Neural progenitor cell (in vitro differentiated cells): ENCODE results near the gene HMCN1. TPM values are rescaled to one million over a fixed set of nuclear protein-coding genes. Genes with fewer than 3 reads are reported as not detected.

ENCODE experiments used
- DNase-seq: peaks from one replicate; pipeline ENCODE4 v3.0.0-alpha.2; 2016; ENCODE audit warnings: low spot score
- H2AFZ ChIP-seq: fragments of 200-600 bp; sonication (generic); replicated peaks from 2 replicates; pipeline ENCODE4 v1.6.1; 2016; ENCODE audit warnings: antibody characterized with exemption
- H3F3A ChIP-seq: fragments of 200-600 bp; sonication (generic); 2 replicates; pipeline ENCODE4 v1.6.1; 2016; ENCODE audit warnings: antibody characterized with exemption, low read depth
- H3K27ac ChIP-seq: fragments of 200-600 bp; sonication (generic); 2 replicates; pipeline ENCODE4 v1.5.1; 2016; ENCODE audit warnings: mild to moderate bottlenecking
- H3K27me3 ChIP-seq: fragments of 200-600 bp; sonication (generic); 2 replicates; pipeline ENCODE4 v1.6.1; 2016; ENCODE audit warnings: mild to moderate bottlenecking, moderate library complexity
- H3K36me3 ChIP-seq: fragments of 200-600 bp; sonication (generic); 2 replicates; pipeline ENCODE4 v1.5.1; 2016
- H3K4me1 ChIP-seq: fragments of 200-600 bp; sonication (generic); 2 replicates; pipeline ENCODE4 v1.6.1; 2016; ENCODE audit warnings: mixed run types
- H3K4me2 ChIP-seq: fragments of 200-600 bp; sonication (generic); 2 replicates; pipeline ENCODE4 v1.6.1; 2016
- H3K4me3 ChIP-seq: fragments of 200-600 bp; sonication (generic); 2 replicates; pipeline ENCODE4 v1.5.1; 2016
- H3K79me2 ChIP-seq: fragments of 200-600 bp; sonication (generic); 2 replicates; pipeline ENCODE4 v1.6.1; 2016; ENCODE audit warnings: low read depth
- H3K9ac ChIP-seq: fragments of 200-600 bp; sonication (generic); 2 replicates; pipeline ENCODE4 v1.6.1; 2016
- H3K9me3 ChIP-seq: fragments of 200-600 bp; sonication (generic); 2 replicates; pipeline ENCODE4 v1.5.1; 2016; ENCODE audit warnings: low read depth
- H4K20me1 ChIP-seq: fragments of 200-600 bp; sonication (generic); 2 replicates; pipeline ENCODE4 v1.6.1; 2016; ENCODE audit warnings: low read depth
- H3K27ac Mint-ChIP-seq: 3 replicates; pipeline ENCODE4 v1.8.0; 2021; ENCODE audit warnings: mixed read lengths
- H3K27me3 Mint-ChIP-seq: 2 replicates; pipeline ENCODE4 v1.8.0; 2022; ENCODE audit warnings: low read depth, mild to moderate bottlenecking, inconsistent platforms, moderate library complexity, mixed read lengths; ENCODE audit not compliant: insufficient read depth
- H3K36me3 Mint-ChIP-seq: 3 replicates; pipeline ENCODE4 v1.8.0; 2021; ENCODE audit warnings: mixed read lengths
- H3K4me1 Mint-ChIP-seq: 3 replicates; pipeline ENCODE4 v1.8.0; 2021; ENCODE audit warnings: mixed read lengths
- H3K4me3 Mint-ChIP-seq: 3 replicates; pipeline ENCODE4 v1.8.0; 2021; ENCODE audit warnings: mild to moderate bottlenecking, moderate library complexity, mixed read lengths
- H3K9me3 Mint-ChIP-seq: 3 replicates; pipeline ENCODE4 v1.8.0; 2020; ENCODE audit warnings: mixed read lengths
- EZH2 ChIP-seq: fragments of 200-600 bp; sonication (generic); IDR thresholded peaks from 2 replicates; pipeline ENCODE4 v1.6.1; 2017; ENCODE audit warnings: antibody characterized with exemption, mild to moderate bottlenecking, moderate library complexity
- EZH2phosphoT487 ChIP-seq: fragments of 200-600 bp; sonication (generic); IDR thresholded peaks from 2 replicates; pipeline ENCODE4 v1.6.1; 2017; ENCODE audit warnings: antibody characterized with exemption
- total RNA-seq: library from RNA; depleted of rRNA; stranded (reverse); fragments of >200 nt; gene quantifications from 2 replicates; pipeline ENCODE4 v1.2.3, GENCODE V29; 2015; ENCODE audit warnings: low replicate concordance
- TF ChIP-seq, protein P1 (sequence below): fragments of 200-600 bp; sonication (generic); IDR thresholded peaks from 2 replicates; pipeline ENCODE4 v1.5.1; 2017; ENCODE audit warnings: antibody characterized with exemption, mild to moderate bottlenecking

HMCN1 gene
- total RNA-seq, 1 donor from 2014 or later = 26.4 TPM

DNA sequence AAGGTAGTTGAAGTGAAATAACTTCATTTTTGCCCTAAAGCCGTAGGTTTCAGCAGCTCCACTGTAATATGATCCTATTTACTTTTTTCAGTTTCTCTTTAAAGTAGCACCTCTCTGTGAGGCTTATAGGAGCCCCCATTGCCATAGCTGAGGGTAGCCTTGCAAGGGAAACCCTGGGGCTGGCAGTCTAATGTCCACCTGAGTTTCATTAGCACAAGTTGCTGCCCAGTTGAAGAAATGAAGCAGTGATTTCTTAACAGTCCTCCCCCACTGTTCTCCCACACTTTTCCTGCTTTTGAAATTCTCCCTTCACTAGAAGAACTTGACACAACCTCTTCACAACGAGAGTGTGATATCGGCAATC lies 1.5 kb downstream of the HMCN1 start:
- Mint-ChIP-seq H3K36me3 (peaks cover 4% of the 10 kb centered on the region), H3K4me3 (peak overlapping the region; percentile 88), H3K4me1 (peaks cover 20% of the 10 kb centered on the region), H3K27ac (no peak overlapping the region), H3K9me3 (peaks cover 11% of the 10 kb centered on the region), H3K27me3 (peaks cover 8% of the 10 kb centered on the region)
- Histone ChIP-seq H3K4me3 (peak overlapping the region; percentile 72), H2AFZ (peak overlapping the region; percentile 93), H3F3A (peaks cover 27% of the 10 kb centered on the region), H3K79me2 (no peaks in the 10 kb centered on the region), H3K27ac (no peak overlapping the region), H3K9ac (no peak overlapping the region), H3K27me3 (no peaks in the 10 kb centered on the region), H3K9me3 (no peaks in the 10 kb centered on the region), H3K4me1 (peaks cover 11% of the 10 kb centered on the region), H3K4me2 (peak overlapping the region; percentile 88), H3K36me3 (no peaks in the 10 kb centered on the region), H4K20me1 (no peaks in the 10 kb centered on the region)
- DNase-seq = no peak
- TF ChIP-seq EZH2 (no peak), EZH2phosphoT487 (no peak)
- TF ChIP-seq, protein P1, sequence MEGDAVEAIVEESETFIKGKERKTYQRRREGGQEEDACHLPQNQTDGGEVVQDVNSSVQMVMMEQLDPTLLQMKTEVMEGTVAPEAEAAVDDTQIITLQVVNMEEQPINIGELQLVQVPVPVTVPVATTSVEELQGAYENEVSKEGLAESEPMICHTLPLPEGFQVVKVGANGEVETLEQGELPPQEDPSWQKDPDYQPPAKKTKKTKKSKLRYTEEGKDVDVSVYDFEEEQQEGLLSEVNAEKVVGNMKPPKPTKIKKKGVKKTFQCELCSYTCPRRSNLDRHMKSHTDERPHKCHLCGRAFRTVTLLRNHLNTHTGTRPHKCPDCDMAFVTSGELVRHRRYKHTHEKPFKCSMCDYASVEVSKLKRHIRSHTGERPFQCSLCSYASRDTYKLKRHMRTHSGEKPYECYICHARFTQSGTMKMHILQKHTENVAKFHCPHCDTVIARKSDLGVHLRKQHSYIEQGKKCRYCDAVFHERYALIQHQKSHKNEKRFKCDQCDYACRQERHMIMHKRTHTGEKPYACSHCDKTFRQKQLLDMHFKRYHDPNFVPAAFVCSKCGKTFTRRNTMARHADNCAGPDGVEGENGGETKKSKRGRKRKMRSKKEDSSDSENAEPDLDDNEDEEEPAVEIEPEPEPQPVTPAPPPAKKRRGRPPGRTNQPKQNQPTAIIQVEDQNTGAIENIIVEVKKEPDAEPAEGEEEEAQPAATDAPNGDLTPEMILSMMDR = no peak

DNA sequence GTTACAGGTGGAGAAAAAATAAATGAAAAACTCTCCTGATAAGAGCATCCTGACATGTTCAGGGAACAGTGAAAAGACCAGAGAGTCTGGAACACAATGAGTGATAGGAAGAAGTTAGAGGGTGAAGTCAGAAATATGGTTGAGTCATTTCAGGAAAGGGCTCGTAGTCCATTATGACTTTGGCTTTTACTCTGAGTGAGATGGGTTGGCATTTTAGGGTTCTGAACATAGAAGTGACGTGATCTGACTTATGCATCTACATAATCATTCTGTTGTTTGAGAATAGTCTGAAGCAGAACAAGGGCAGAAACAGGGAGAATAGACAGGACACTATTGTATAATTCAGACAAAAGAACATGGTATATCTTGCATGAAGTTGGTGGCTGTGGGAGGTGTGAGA lies 5.8 kb downstream of the HMCN1 start:
- no peak overlapping the region for H3K4me3 Mint-ChIP-seq
- H3K27me3 Mint-ChIP-seq = no peaks in the 10 kb centered on the region
- peaks cover 10% of the 10 kb centered on the region for H3K4me1 ChIP-seq
- no peaks in the 10 kb centered on the region for H3K36me3 ChIP-seq
- peaks cover 9% of the 10 kb centered on the region for H3K9me3 Mint-ChIP-seq
- peaks cover 4% of the 10 kb centered on the region for H3K36me3 Mint-ChIP-seq
- H3K9ac ChIP-seq = no peak overlapping the region
- no peak overlapping the region for H3K4me3 ChIP-seq
- H3K27ac ChIP-seq = no peak overlapping the region
- H3K4me1 Mint-ChIP-seq = peaks cover 10% of the 10 kb centered on the region
- no peaks in the 10 kb centered on the region for H4K20me1 ChIP-seq
- H3F3A ChIP-seq = peaks cover 9% of the 10 kb centered on the region
- H2AFZ ChIP-seq = no peak overlapping the region
- H3K27me3 ChIP-seq = no peaks in the 10 kb centered on the region
- no peak overlapping the region for H3K4me2 ChIP-seq
- no peak for TF ChIP-seq EZH2
- TF ChIP-seq, protein P1 = no peak
- TF ChIP-seq EZH2phosphoT487 = no peak
- no peaks in the 10 kb centered on the region for H3K9me3 ChIP-seq
- H3K79me2 ChIP-seq = no peaks in the 10 kb centered on the region
- DNase-seq = no peak
- no peak overlapping the region for H3K27ac Mint-ChIP-seq

DNA sequence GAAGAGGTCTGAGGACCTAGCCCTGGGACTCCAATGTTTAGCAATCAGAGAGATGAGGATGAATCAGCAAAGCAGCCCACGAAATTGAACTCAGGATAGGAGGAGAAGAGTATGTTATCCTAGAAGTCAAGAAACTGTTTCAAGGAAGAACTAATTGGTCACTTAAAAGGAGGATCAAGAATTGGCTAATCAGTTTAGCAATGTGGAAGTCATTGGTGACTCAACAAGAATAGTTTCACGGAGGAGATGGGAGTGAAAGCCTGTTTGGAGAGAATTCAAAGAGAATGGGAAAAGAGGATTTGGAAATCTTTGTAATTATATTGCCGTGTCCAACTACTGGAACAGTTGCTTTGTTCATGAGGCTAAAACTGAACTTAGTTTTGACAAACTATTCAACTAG lies 7.4 kb downstream of the HMCN1 start:
- no peak overlapping the region for H3K27ac ChIP-seq
- Mint-ChIP-seq H3K27ac (no peak overlapping the region), H3K27me3 (no peaks in the 10 kb centered on the region), H3K36me3 (peaks cover 4% of the 10 kb centered on the region), H3K4me1 (no peaks in the 10 kb centered on the region), H3K9me3 (peaks cover 9% of the 10 kb centered on the region), H3K4me3 (no peak overlapping the region)
- DNase-seq = no peak
- H4K20me1 ChIP-seq = no peaks in the 10 kb centered on the region
- H2AFZ ChIP-seq = no peak overlapping the region
- H3K9ac ChIP-seq = no peak overlapping the region
- no peak overlapping the region for H3K4me2 ChIP-seq
- H3K36me3 ChIP-seq = no peaks in the 10 kb centered on the region
- H3F3A ChIP-seq = no peaks in the 10 kb centered on the region
- no peak for TF ChIP-seq EZH2
- no peaks in the 10 kb centered on the region for H3K27me3 ChIP-seq
- H3K79me2 ChIP-seq = no peaks in the 10 kb centered on the region
- no peaks in the 10 kb centered on the region for H3K9me3 ChIP-seq
- no peak overlapping the region for H3K4me3 ChIP-seq
- no peaks in the 10 kb centered on the region for H3K4me1 ChIP-seq

DNA sequence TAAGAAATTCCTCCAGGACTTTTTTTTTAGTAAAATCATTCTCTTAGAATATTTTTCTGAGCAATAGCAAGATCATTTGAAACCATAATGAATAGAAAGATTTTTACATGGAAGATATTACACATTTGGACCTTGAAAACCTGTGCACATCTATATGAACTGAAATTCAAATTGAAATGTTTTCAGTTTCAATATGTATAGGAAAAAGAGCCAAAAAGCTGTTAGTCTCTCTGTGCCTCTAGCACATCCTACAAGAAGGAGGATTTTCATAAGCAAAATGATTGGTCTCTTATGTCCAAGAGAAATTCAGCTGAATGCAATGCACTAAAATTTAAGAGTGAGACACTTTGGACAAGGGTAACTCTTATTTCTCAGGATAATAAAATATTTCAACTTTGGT lies 8.2 kb downstream of the HMCN1 start:
- no peaks in the 10 kb centered on the region for H3F3A ChIP-seq
- Mint-ChIP-seq H3K27me3 (no peaks in the 10 kb centered on the region), H3K9me3 (peaks cover 9% of the 10 kb centered on the region), H3K36me3 (peaks cover 4% of the 10 kb centered on the region), H3K4me3 (no peak overlapping the region), H3K4me1 (no peaks in the 10 kb centered on the region), H3K27ac (no peak overlapping the region)
- H3K9me3 ChIP-seq = no peaks in the 10 kb centered on the region
- no peaks in the 10 kb centered on the region for H4K20me1 ChIP-seq
- H3K27ac ChIP-seq = no peak overlapping the region
- no peaks in the 10 kb centered on the region for H3K36me3 ChIP-seq
- no peak overlapping the region for H2AFZ ChIP-seq
- no peak for DNase-seq
- no peaks in the 10 kb centered on the region for H3K79me2 ChIP-seq
- TF ChIP-seq EZH2 (no peak), EZH2phosphoT487 (no peak)
- TF ChIP-seq, protein P1 = no peak
- no peak overlapping the region for H3K4me2 ChIP-seq
- no peak overlapping the region for H3K4me3 ChIP-seq
- H3K4me1 ChIP-seq = no peaks in the 10 kb centered on the region
- no peaks in the 10 kb centered on the region for H3K27me3 ChIP-seq
- no peak overlapping the region for H3K9ac ChIP-seq
